ENCODE results near the gene GPHN. TPM values are rescaled to one million over a fixed set of nuclear protein-coding genes. Genes with fewer than 3 reads are reported as not detected.

Gene GPHN
- total and polyA plus RNA-seq, 2 of the 8 experiments (the other 6 are each of a cell fraction or from before 2014, with no cell fraction given): 6.0 to 16.0 TPM

DNA sequence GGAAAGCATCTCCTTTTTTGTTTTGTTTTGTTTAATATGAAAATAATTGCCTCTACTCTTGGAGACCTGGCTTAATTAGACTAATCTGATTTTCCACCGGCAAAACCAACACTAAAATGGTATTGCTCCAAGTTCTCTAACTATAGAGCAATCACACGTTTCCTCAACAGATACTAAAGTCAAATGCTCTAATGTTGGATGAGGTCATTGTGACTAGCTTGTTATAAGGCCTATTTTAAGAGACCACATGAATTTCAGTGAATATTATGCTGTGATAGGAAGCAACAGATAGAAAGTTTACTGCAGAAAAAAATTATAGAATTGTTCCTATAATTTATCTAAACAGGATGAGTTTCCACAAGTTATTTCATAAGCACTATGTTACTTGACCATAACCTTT is 25.1 kb upstream of the GPHN start:
- DNase-seq (ENCODE audit: low read depth in 1 of 2, low spot score in 2 of 2): no peak
- Histone ChIP-seq H4K5ac (ENCODE audit: insufficient read length, low read depth, low read length) (no peak overlapping the region), H3K56ac (replicated peaks; ENCODE audit: insufficient read length, low read depth, low read length) (no peak overlapping the region), H3K18ac (ENCODE audit: extremely low read depth, low read length) (no peak overlapping the region), H3K4me3 (ENCODE audit: extremely low read depth in 1 of 4, insufficient read depth in 2 of 4, low read depth in 3 of 4, low read length in 4 of 4) (no peak overlapping the region), H2BK120ac (replicated peaks; ENCODE audit: low read depth, low read length) (no peak overlapping the region), H3K36me3 (ENCODE audit: control insufficient read depth in 2 of 4, insufficient read depth in 4 of 4, low read length in 3 of 4) (no peaks in the 10 kb centered on the region), H3K4me2 (ENCODE audit: insufficient read depth in 1 of 2, low read depth in 2 of 2, low read length in 2 of 2) (no peak overlapping the region), H2AK5ac (ENCODE audit: low read depth, low read length) (no peak overlapping the region), H3K4me1 (replicated peaks in 1 of 4; ENCODE audit: control insufficient read depth in 3 of 4, insufficient read depth in 4 of 4, low read length in 3 of 4) (no peaks in the 10 kb centered on the region), H3K23me2 (ENCODE audit: low read depth, low read length) (no peaks in the 10 kb centered on the region), H2BK5ac (ENCODE audit: low read depth, low read length) (no peak overlapping the region), H4K8ac (ENCODE audit: extremely low read depth, insufficient read depth, low read length) (no peak overlapping the region), H3K23ac (ENCODE audit: insufficient read length) (no peak overlapping the region), H3K27me3 (replicated peaks in 1 of 4; ENCODE audit: control insufficient read depth in 3 of 4, extremely low read depth in 1 of 4, insufficient read depth in 3 of 4, low read length in 3 of 4) (no peaks in the 10 kb centered on the region), H3K27ac (ENCODE audit: low read depth, low read length) (no peak overlapping the region), H3K4ac (replicated peaks; ENCODE audit: insufficient read length, low read depth, low read length) (no peak overlapping the region), H4K20me1 (replicated peaks in 1 of 2; ENCODE audit: control insufficient read depth in 1 of 2, insufficient read depth in 2 of 2, low read length in 2 of 2) (no peaks in the 10 kb centered on the region), H3K9me3 (ENCODE audit: insufficient read depth in 2 of 2, low read depth in 1 of 2, low read length in 1 of 2) (no peaks in the 10 kb centered on the region), H2AFZ (ENCODE audit: low read length) (no peak overlapping the region), H2BK12ac (ENCODE audit: low read depth, low read length) (no peak overlapping the region), H3K9ac (replicated peaks in 1 of 4; ENCODE audit: extremely low read depth in 1 of 4, low read depth in 3 of 4, low read length in 3 of 4) (no peak overlapping the region), H3K79me1 (ENCODE audit: low read depth, low read length) (no peaks in the 10 kb centered on the region), H3K14ac (ENCODE audit: insufficient read length) (no peak overlapping the region), H4K91ac (replicated peaks; ENCODE audit: insufficient read length, low read length) (no peak overlapping the region), H2BK20ac (ENCODE audit: low read length) (no peak overlapping the region), H2BK15ac (ENCODE audit: low read length) (no peak overlapping the region), H3K79me2 (ENCODE audit: control insufficient read depth in 1 of 2, insufficient read depth in 2 of 2, low read length in 2 of 2) (no peaks in the 10 kb centered on the region)
- no peak for FAIRE-seq
- ChIA-PET POLR2A (ENCODE audit: partially characterized antibody) (interaction anchor here (0.6 to 1.2 kb wide), 2 partner anchors 10 to 1387 kb away, joined by 3 read pairs; no protein-coding TSS in a partner anchor), CTCF (ENCODE audit: partially characterized antibody) (interaction anchor here (0.8 to 1.0 kb wide), 2 partner anchors 12 to 931 kb away, joined by 3 to 4 read pairs; no protein-coding TSS in a partner anchor)
- TF ChIP-seq KDM1A (IDR thresholded peaks at IDR 0.05; ENCODE audit: borderline replicate concordance, low read length) (no peak), SIX5 (IDR thresholded peaks at IDR 0.05; ENCODE audit: low read depth, low read length) (no peak), TCF12 (IDR thresholded peaks at IDR 0.05; ENCODE audit: low read depth, low read length) (no peak), TEAD4 (IDR thresholded peaks at IDR 0.05; ENCODE audit: low read depth, low read length) (no peak), SUZ12 (IDR thresholded peaks at IDR 0.05; ENCODE audit: low read length) (no peak), CBX5 (IDR thresholded peaks at IDR 0.05; ENCODE audit: low read depth, low read length) (no peak), POLR2A (IDR thresholded peaks at IDR 0.05; ENCODE audit: control extremely low read depth in 1 of 2, low read depth in 2 of 2, low read length in 2 of 2) (no peak), RAD21 (IDR thresholded peaks at IDR 0.05 in 1 of 2, conservative IDR thresholded peaks at IDR 0.05 in 1 of 2; ENCODE audit: low read depth in 2 of 2, low read length in 2 of 2) (no peak), SIN3A (conservative IDR thresholded peaks at IDR 0.05 in 1 of 2, IDR thresholded peaks at IDR 0.05 in 1 of 2; ENCODE audit: low read depth in 1 of 2, low read length in 2 of 2) (no peak), RFX5 (IDR thresholded peaks at IDR 0.05; ENCODE audit: borderline replicate concordance, low read depth, low read length) (no peak), SAP30 (IDR thresholded peaks at IDR 0.05; ENCODE audit: insufficient read depth, insufficient replicate concordance, low read length) (no peak), GTF2F1 (IDR thresholded peaks at IDR 0.05; ENCODE audit: borderline replicate concordance, low read depth, low read length) (no peak)
- whole genome bisulfite sequencing, 2 experiments (ENCODE audit: extremely low coverage in 1 of 2, insufficient coverage in 1 of 2, insufficient read length in 1 of 2, insufficient replicate concordance in 2 of 2, low coverage in 1 of 2, low lambda C conversion rate in 2 of 2, missing lambda C conversion rate in 1 of 2): 91% methylated on average over 2 of the region's 2 CpGs; no CpG with 5 or more reads in 1 of the 2 experiments

Data from H1 (cell line).